ENCODE results near the gene TMC4.

Gene TMC4

GRCh38 chr19:54141356-54141755 is 31.6 kb downstream of the TMC4 start:
- H3K4me3 ChIP-seq (ENCODE audit: low read depth, low read length), result no peak overlapping the region
- no peak for TF ChIP-seq CTCF (IDR thresholded peaks at IDR 0.05; ENCODE audit: control insufficient read depth, extremely low read depth, insufficient read depth)
- no peak for DNase-seq (ENCODE audit: low read depth)

GRCh38 chr19:54138489-54139256 is 34.3 kb downstream of the TMC4 start:
- TF ChIP-seq CTCF (IDR thresholded peaks at IDR 0.05; ENCODE audit: control insufficient read depth, extremely low read depth, insufficient read depth), result no peak
- H3K4me3 ChIP-seq (ENCODE audit: low read depth, low read length), result peak overlapping the region; percentile 68
- DNase-seq (ENCODE audit: low read depth), result no peak

GRCh38 chr19:54137699-54138488 is 35.1 kb downstream of the TMC4 start, which contains the start of gene CNOT3:
CNOT3 (plus strand) TSS chr19:54137762; CDS start chr19:54142979, 5,217 bp downstream.
- peak within 1 kb of the TSS; percentile 70 for H3K4me3 ChIP-seq (ENCODE audit: low read depth, low read length)
- no peak for TF ChIP-seq CTCF (IDR thresholded peaks at IDR 0.05; ENCODE audit: control insufficient read depth, extremely low read depth, insufficient read depth)
- no peak for DNase-seq (ENCODE audit: low read depth)

GRCh38 chr19:54136864-54137698 is 35.9 kb downstream of the TMC4 start:
- peak; percentile 100 for DNase-seq (ENCODE audit: low read depth)
- H3K4me3 ChIP-seq (ENCODE audit: low read depth, low read length), result peak overlapping the region; percentile 70
- no peak for TF ChIP-seq CTCF (IDR thresholded peaks at IDR 0.05; ENCODE audit: control insufficient read depth, extremely low read depth, insufficient read depth)

- no peak for TF ChIP-seq CTCF (IDR thresholded peaks at IDR 0.05; ENCODE audit: control insufficient read depth, extremely low read depth, insufficient read depth)
- no peak for DNase-seq (ENCODE audit: low read depth)
- peak overlapping the region; percentile 70 for H3K4me3 ChIP-seq (ENCODE audit: low read depth, low read length)
Measured at GRCh38 chr19:54136086-54136863, 36.7 kb downstream of the TMC4 start.

All from LNCaP clone FGC (cell line).